PC-3 (cell line): ENCODE measurements around the gene WDFY4. TPM values are rescaled to one million over a fixed set of nuclear protein-coding genes. Genes with fewer than 3 reads are reported as not detected.

Source experiments
- ATAC-seq: fragments of 200-7000 bp; cut with Tn5 transposase; 2 replicates; pipeline ENCODE4 v1.9.1; 2020; ENCODE audit warnings: mild to moderate bottlenecking, moderate library complexity
- BruUV-seq: library from RNA; stranded (reverse); fragments of 400-500 nt; replicated peaks from 2 replicates; lab custom pipeline; 2021; lab: Mats Ljungman, UMichigan
- CTCF ChIA-PET: fragments of 300-600 bp; sonication (Branson Sonifier 250); formaldehyde crosslinking; loops from one replicate; lab custom pipeline; 2022; ENCODE audit warnings: antibody characterized with exemption; lab: Charles Lee
- POLR2A ChIA-PET: fragments of 300-600 bp; sonication (Branson Sonifier 250); formaldehyde crosslinking; loops from one replicate; lab custom pipeline; 2022; ENCODE audit warnings: antibody characterized with exemption; ENCODE audit not compliant: unreplicated experiment; lab: Charles Lee
- DNase-seq: peaks from one replicate; pipeline ENCODE4 v3.0.0-alpha.2; 2015
- H2AFZ ChIP-seq: fragments of 300-600 bp; sonication (generic); 2 replicates; pipeline ENCODE4 v1.6.0; 2016; ENCODE audit warnings: antibody characterized with exemption, low read length
- H3F3A ChIP-seq: fragments of 300-600 bp; sonication (generic); one replicate; pipeline ENCODE4 v1.6.0; 2017; ENCODE audit warnings: antibody characterized with exemption, low read length, control low read depth, mild to moderate bottlenecking; ENCODE audit not compliant: unreplicated experiment
- H3K27ac ChIP-seq: fragments of 300-600 bp; sonication (generic); 2 replicates; pipeline ENCODE4 v1.5.1; 2016; ENCODE audit warnings: mild to moderate bottlenecking, low read length
- H3K27me3 ChIP-seq: fragments of 300-600 bp; sonication (generic); 2 replicates; pipeline ENCODE4 v1.6.1; 2016; ENCODE audit warnings: low read length, mixed read lengths
- H3K36me3 ChIP-seq: fragments of 300-600 bp; sonication (generic); 2 replicates; pipeline ENCODE4 v1.6.1; 2016; ENCODE audit warnings: low read depth, mixed run types, low read length, mixed read lengths
- H3K4me1 ChIP-seq: fragments of 300-600 bp; sonication (generic); 2 replicates; pipeline ENCODE4 v1.5.1; 2016; ENCODE audit warnings: low read length; ENCODE audit not compliant: insufficient read depth
- H3K4me2 ChIP-seq: fragments of 300-600 bp; sonication (generic); 2 replicates; pipeline ENCODE4 v1.6.0; 2016; ENCODE audit warnings: low read length
- H3K4me3 ChIP-seq: fragments of 300-600 bp; sonication (generic); 2 replicates; pipeline ENCODE4 v1.5.1; 2016; ENCODE audit warnings: mild to moderate bottlenecking, low read length, mixed read lengths
- H3K79me2 ChIP-seq: fragments of 300-600 bp; sonication (generic); 2 replicates; pipeline ENCODE4 v1.6.1; 2017; ENCODE audit warnings: low read length, mixed read lengths
- H3K9ac ChIP-seq: fragments of 300-600 bp; sonication (generic); 2 replicates; pipeline ENCODE4 v1.6.0; 2016; ENCODE audit warnings: mild to moderate bottlenecking, low read length
- H3K9me2 ChIP-seq: fragments of 300-600 bp; sonication (generic); replicated peaks from 2 replicates; pipeline ENCODE4 v1.6.1; 2016; ENCODE audit warnings: mixed run types, low read length, mixed read lengths
- H3K9me3 ChIP-seq: fragments of 300-600 bp; sonication (generic); 2 replicates; pipeline ENCODE4 v1.6.1; 2016; ENCODE audit warnings: low read length, mixed read lengths
- H4K20me1 ChIP-seq: fragments of 300-600 bp; sonication (generic); 2 replicates; pipeline ENCODE4 v1.6.1; 2016; ENCODE audit warnings: low read length, mixed read lengths
- EZH2 ChIP-seq: fragments of 300-600 bp; sonication (generic); IDR thresholded peaks from one replicate; pipeline ENCODE4 v1.6.1; 2017; ENCODE audit warnings: antibody characterized with exemption, mild to moderate bottlenecking, low read length; ENCODE audit not compliant: unreplicated experiment
- EZH2phosphoT487 ChIP-seq: fragments of 300-600 bp; sonication (generic); IDR thresholded peaks from 2 replicates; pipeline ENCODE4 v1.6.1; 2018; ENCODE audit warnings: mild to moderate bottlenecking, antibody characterized with exemption, low read length, borderline replicate concordance
- intact Hi-C: fragments of 100-400 bp; cut with micrococcal nuclease; formaldehyde crosslinking; loops from 2 replicates; pipeline ENCODE4 v1.9.0; 2023
- total RNA-seq: library from RNA; depleted of rRNA; stranded (reverse); fragments of >200 nt; gene quantifications from 2 replicates; pipeline ENCODE4 v1.2.3, GENCODE V29; 2014
- TF ChIP-seq, protein P1 (sequence below): fragments of 300-600 bp; sonication (generic); conservative IDR thresholded peaks from 2 replicates; pipeline ENCODE4 v1.5.1; 2017; ENCODE audit warnings: antibody characterized with exemption, low read depth, mild to moderate bottlenecking, low read length

WDFY4 gene
- total RNA-seq, 1 experiment from 2014 or later: not detected

DNA sequence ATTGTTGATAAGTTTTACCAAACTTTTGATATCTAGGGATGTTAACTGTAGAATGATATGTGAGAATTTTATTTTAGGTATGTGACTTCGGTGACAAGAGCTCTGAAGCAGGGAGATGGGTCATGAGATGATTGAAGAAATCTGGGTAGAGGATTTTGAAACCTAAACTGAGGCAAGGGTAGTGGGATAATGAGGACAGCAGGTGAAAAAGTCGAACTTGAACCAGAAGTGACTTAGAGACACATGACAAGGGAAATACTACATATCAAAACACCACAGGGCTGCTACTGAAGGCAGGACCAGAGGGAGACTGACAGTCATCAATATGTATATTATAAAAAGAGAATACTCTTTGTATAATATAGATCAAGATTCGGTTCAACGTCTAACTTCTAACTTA, 113.2 kb downstream of the WDFY4 start:
- H3F3A ChIP-seq: no peaks in the 10 kb centered on the region
- no peak overlapping the region for H3K4me2 ChIP-seq
- intact Hi-C loops: no loop called here
- H3K27ac ChIP-seq: no peak overlapping the region
- no peaks in the 10 kb centered on the region for H3K79me2 ChIP-seq
- no peaks in the 10 kb centered on the region for H3K4me1 ChIP-seq
- no peaks in the 10 kb centered on the region for H3K9me2 ChIP-seq
- no peak overlapping the region for H3K4me3 ChIP-seq
- TF ChIP-seq EZH2phosphoT487 (no peak), EZH2 (no peak)
- TF ChIP-seq, protein P1, sequence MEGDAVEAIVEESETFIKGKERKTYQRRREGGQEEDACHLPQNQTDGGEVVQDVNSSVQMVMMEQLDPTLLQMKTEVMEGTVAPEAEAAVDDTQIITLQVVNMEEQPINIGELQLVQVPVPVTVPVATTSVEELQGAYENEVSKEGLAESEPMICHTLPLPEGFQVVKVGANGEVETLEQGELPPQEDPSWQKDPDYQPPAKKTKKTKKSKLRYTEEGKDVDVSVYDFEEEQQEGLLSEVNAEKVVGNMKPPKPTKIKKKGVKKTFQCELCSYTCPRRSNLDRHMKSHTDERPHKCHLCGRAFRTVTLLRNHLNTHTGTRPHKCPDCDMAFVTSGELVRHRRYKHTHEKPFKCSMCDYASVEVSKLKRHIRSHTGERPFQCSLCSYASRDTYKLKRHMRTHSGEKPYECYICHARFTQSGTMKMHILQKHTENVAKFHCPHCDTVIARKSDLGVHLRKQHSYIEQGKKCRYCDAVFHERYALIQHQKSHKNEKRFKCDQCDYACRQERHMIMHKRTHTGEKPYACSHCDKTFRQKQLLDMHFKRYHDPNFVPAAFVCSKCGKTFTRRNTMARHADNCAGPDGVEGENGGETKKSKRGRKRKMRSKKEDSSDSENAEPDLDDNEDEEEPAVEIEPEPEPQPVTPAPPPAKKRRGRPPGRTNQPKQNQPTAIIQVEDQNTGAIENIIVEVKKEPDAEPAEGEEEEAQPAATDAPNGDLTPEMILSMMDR: no peak
- H3K36me3 ChIP-seq: no peaks in the 10 kb centered on the region
- POLR2A ChIA-PET: no interaction called here
- no peak overlapping the region for H3K9ac ChIP-seq
- ATAC-seq (no peak), DNase-seq (no peak)
- H4K20me1 ChIP-seq: no peaks in the 10 kb centered on the region
- no peaks in the 10 kb centered on the region for H3K9me3 ChIP-seq
- peaks cover 28% of the 10 kb centered on the region for H3K27me3 ChIP-seq
- H2AFZ ChIP-seq: no peak overlapping the region
- CTCF ChIA-PET: no interaction called here
- no TSS peak for BruUV-seq

DNA sequence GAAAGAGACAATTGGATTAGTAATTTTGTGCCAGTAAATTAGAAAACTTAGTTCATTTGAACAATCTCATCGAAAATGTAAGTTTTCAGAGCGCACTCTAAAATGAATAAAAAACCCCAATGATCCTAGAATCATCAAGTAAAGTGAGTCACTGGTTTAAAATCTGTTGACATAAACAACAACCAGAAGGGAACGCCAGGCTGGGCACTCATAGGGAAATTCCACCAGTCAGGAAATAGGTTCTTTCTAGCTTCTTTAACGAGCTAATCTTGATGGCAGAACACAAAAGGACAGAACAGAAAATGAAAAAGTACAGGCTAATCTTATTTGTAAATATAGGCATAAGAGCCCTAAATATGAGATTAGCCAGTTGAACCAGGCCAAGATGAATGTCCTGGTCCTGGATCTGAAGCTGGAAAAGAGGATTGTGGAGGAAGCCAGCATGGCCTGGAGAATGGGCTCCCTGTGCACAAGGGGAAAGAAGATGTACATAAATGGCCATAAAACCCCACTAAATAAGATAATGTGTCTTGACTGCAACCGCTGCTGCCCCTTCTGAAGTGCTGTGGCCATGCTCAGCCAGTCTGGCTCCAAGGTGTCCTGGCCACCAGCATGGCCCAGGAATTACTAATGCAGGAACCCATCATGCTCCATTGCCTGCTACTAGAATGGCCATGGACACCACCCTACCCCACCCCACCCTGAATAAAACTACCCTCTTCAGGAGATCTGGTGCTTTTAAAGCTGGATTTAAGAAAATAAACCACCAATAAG, 114.0 kb downstream of the WDFY4 start:
- POLR2A ChIA-PET: no interaction called here
- ATAC-seq (no peak), DNase-seq (no peak)
- no peaks in the 10 kb centered on the region for H3F3A ChIP-seq
- no peaks in the 10 kb centered on the region for H4K20me1 ChIP-seq
- no peak overlapping the region for H3K4me3 ChIP-seq
- H3K36me3 ChIP-seq: no peaks in the 10 kb centered on the region
- no peaks in the 10 kb centered on the region for H3K9me3 ChIP-seq
- no peak overlapping the region for H3K27ac ChIP-seq
- H3K4me1 ChIP-seq: no peaks in the 10 kb centered on the region
- intact Hi-C loops: no loop called here
- no peak overlapping the region for H3K9ac ChIP-seq
- H3K9me2 ChIP-seq: no peaks in the 10 kb centered on the region
- TF ChIP-seq, protein P1: no peak
- no peak for TF ChIP-seq EZH2phosphoT487
- TF ChIP-seq EZH2: no peak
- no peak overlapping the region for H3K4me2 ChIP-seq
- H2AFZ ChIP-seq: no peak overlapping the region
- no peaks in the 10 kb centered on the region for H3K79me2 ChIP-seq
- CTCF ChIA-PET: no interaction called here
- H3K27me3 ChIP-seq: peaks cover 27% of the 10 kb centered on the region
- no TSS peak for BruUV-seq

DNA sequence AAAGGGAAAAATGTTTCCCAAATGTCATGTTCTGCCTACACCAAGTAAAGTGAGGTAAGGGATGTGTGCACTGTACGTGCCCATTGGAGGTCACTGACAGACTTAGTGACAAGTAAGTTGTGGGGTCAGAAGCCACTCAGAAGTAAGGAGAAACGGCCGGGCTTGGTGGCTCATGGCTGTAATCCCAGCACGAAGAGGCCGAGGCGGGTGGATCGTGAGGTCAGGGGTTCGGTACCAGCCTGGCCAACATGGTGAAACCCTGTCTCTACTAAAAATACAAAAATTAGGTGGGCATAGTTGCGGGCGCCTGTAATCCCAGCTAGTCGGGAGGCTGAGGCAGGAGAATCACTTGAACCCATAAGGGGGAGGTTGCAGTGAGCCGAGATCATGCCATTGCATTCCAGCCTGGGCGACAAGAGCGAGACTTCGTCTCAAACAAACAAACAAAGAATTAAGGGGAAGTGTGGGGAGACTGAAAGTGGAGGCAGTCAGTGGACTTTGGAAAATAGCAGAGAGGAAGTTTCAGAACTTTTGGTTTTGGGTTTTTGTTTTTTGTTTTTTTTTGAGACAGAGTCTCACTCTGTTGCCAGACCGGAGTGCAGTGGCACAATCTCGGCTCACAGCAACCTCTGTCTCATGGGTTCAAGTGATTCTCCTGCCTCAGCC, 114.8 kb downstream of the WDFY4 start:
- ChIA-PET CTCF (no interaction called here), POLR2A (no interaction called here)
- H3K9me3 ChIP-seq: no peaks in the 10 kb centered on the region
- TF ChIP-seq, protein P1: no peak
- no peak for TF ChIP-seq EZH2
- no peak for TF ChIP-seq EZH2phosphoT487
- H3K36me3 ChIP-seq: no peaks in the 10 kb centered on the region
- H3F3A ChIP-seq: no peaks in the 10 kb centered on the region
- H3K4me1 ChIP-seq: no peaks in the 10 kb centered on the region
- H3K27ac ChIP-seq: no peak overlapping the region
- BruUV-seq: no TSS peak
- H3K79me2 ChIP-seq: no peaks in the 10 kb centered on the region
- no peaks in the 10 kb centered on the region for H3K9me2 ChIP-seq
- H4K20me1 ChIP-seq: no peaks in the 10 kb centered on the region
- peaks cover 25% of the 10 kb centered on the region for H3K27me3 ChIP-seq
- H2AFZ ChIP-seq: no peak overlapping the region
- intact Hi-C loops: no loop called here
- no peak overlapping the region for H3K4me2 ChIP-seq
- no peak overlapping the region for H3K4me3 ChIP-seq
- H3K9ac ChIP-seq: no peak overlapping the region
- ATAC-seq (no peak), DNase-seq (no peak)
